HCT116 (cell line): ENCODE data around the gene LRP1B.

Experiments
- CTCF ChIP-seq, 3 experiments: fragments of 200-600 bp in 1 of 3; sonication (generic) in 1 of 3; IDR thresholded peaks in 2 of 3; conservative IDR thresholded peaks in 1 of 3; 2 replicates each; pipeline ENCODE4 v1.5.1; 2012 to 2017; ENCODE audit warnings: low read depth in 2 of 3, low read length in 2 of 3, antibody characterized with exemption in 1 of 3, borderline replicate concordance in 1 of 3, control low read depth in 1 of 3, mild to moderate bottlenecking in 1 of 3, mixed read lengths in 1 of 3, mixed run types in 1 of 3, moderate library complexity in 1 of 3; ENCODE audit not compliant: insufficient read depth in 1 of 3
- EZH2 ChIP-seq: fragments of 200-600 bp; sonication (generic); IDR thresholded peaks from 2 replicates; pipeline ENCODE4 v1.6.1; 2017; ENCODE audit warnings: antibody characterized with exemption, mixed run types
- POLR2A ChIP-seq: IDR thresholded peaks from 2 replicates; pipeline ENCODE4 v1.7.0; 2011; ENCODE audit warnings: borderline replicate concordance; ENCODE audit not compliant: insufficient read depth, insufficient read length; ENCODE audit errors: extremely low read depth
- POLR2AphosphoS5 ChIP-seq: IDR thresholded peaks from 2 replicates; pipeline ENCODE4 v1.6.1; 2011; ENCODE audit warnings: mild to moderate bottlenecking, low read depth, low read length, moderate library complexity
- SIN3A ChIP-seq: IDR thresholded peaks from 2 replicates; pipeline ENCODE4 v1.6.1; 2012; ENCODE audit warnings: low read depth

DNA sequence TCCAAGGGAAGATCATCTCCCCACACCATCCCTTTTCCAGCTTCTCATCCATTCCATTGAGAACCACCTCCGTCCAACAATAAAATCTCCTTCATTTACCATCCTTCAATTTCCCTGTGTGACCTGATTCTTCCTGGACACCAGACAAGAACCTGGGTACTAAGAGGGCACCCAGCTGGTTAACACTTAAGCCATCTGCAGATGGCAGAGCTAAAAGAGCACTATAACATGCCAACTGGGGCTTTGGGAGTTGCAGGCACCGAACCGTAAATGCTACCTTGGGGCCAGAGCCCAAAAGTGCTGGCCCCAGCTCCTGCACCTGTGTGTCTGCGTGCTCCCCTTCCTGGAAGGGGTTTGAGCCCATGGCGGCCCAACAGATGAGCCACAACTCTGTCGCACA lies 655.0 kb downstream of the LRP1B start:
- TF ChIP-seq CTCF (IDR thresholded peaks at IDR 0.05 in 2 of 3, conservative IDR thresholded peaks at IDR 0.05 in 1 of 3; ENCODE audit: borderline replicate concordance in 1 of 3, insufficient read depth in 1 of 3, low read depth in 2 of 3, low read length in 2 of 3): no peak
- no peak for TF ChIP-seq POLR2AphosphoS5
- TF ChIP-seq POLR2A: no peak
- no peak for TF ChIP-seq SIN3A
- TF ChIP-seq EZH2: no peak
